Measurements from ENCODE around the gene TBX6. TPM values are rescaled to one million over a fixed set of nuclear protein-coding genes. Genes with fewer than 3 reads are reported as not detected.

Gene TBX6, protein sequence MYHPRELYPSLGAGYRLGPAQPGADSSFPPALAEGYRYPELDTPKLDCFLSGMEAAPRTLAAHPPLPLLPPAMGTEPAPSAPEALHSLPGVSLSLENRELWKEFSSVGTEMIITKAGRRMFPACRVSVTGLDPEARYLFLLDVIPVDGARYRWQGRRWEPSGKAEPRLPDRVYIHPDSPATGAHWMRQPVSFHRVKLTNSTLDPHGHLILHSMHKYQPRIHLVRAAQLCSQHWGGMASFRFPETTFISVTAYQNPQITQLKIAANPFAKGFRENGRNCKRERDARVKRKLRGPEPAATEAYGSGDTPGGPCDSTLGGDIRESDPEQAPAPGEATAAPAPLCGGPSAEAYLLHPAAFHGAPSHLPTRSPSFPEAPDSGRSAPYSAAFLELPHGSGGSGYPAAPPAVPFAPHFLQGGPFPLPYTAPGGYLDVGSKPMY
- total RNA-seq (2014; rRNA removed; shearing (Covaris generic); ENCODE audit: low replicate concordance), result 1.8 and 2.1 TPM in 2 replicates

DNA sequence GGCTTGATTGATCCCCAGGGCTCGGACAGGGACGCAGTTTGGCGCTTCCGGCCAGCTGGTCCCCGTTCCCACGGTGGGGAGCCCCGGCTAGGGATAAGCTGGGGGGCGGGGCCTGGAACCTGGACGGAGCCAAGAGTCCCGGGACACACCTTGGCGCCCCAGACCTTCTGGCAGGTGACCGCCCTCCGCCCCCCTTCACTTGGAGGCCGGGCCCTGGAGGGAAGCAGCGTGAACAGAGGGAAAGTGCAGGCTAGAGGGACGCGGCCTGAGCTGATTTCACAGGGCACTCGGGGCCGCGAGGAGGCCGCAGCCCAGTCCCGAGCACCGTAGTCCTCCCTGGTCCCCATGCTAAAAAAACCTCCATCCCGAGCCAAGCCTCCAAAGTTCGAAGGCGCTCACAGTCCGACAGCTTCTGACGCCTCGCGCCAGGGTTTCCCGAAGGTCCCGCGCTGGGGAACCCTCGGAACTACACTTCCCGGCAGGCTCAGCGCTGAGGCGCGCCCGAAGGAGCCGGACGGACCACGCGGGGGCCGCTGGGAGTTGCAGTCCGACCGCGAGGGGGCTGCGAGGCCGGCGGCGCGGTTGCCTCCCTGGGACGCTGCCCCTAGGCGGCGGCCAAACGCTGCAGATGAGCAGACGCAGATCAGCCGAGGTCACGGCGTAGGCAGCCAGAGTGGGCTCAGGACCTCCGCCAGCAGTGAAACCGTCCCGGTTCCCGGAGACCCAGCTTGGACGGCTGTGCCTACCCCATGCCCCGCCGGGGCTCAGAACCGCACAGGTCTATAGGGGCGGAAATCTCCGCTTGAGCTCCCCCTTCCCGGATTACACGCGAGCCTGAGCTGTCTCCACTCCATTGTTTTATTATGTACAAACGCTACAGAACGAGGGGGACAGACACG is at the start of gene TBX6:
Gene TBX6, minus strand, starts transcription at position 451 of the 899 bp plus-strand sequence. CDS start 731 bp downstream, outside the sequence.
- H3K36me3 ChIP-seq (ENCODE audit: insufficient read depth, low read length), result no peaks in the 10 kb centered on the region
- H3K4me1 ChIP-seq (ENCODE audit: low read length), result peaks cover 45% of the 10 kb centered on the region
- peak within 1 kb of the TSS; percentile 82 for H3K27ac ChIP-seq (ENCODE audit: low read length)
- no peaks in the 10 kb centered on the region for H4K20me1 ChIP-seq (ENCODE audit: insufficient read depth, low read depth, low read length)
- H3K79me2 ChIP-seq (ENCODE audit: low read length), result peaks cover 3% of the 10 kb centered on the region; the same call in 1 of the 2 replicates
- H3K9me2 ChIP-seq (replicated peaks; ENCODE audit: insufficient read depth, low read length), result no peaks in the 10 kb centered on the region
- peak within 1 kb of the TSS; percentile 84 for H2AFZ ChIP-seq (ENCODE audit: low read length)
- H3K9me3 ChIP-seq (ENCODE audit: low read length), result peaks cover under 1% of the 10 kb centered on the region; the same call in 1 of the 2 replicates
- peak; percentile 98 for DNase-seq
- peak within 1 kb of the TSS; percentile 91 for H3K4me2 ChIP-seq (ENCODE audit: low read depth, low read length, poor library complexity, severe bottlenecking)
- H3K4me3 ChIP-seq (ENCODE audit: low read length), result peak within 1 kb of the TSS; percentile 78
- H3K27me3 ChIP-seq (ENCODE audit: low read length), result no peaks in the 10 kb centered on the region
- H3K9ac ChIP-seq (ENCODE audit: low read length), result peak within 1 kb of the TSS; percentile 85

DNA sequence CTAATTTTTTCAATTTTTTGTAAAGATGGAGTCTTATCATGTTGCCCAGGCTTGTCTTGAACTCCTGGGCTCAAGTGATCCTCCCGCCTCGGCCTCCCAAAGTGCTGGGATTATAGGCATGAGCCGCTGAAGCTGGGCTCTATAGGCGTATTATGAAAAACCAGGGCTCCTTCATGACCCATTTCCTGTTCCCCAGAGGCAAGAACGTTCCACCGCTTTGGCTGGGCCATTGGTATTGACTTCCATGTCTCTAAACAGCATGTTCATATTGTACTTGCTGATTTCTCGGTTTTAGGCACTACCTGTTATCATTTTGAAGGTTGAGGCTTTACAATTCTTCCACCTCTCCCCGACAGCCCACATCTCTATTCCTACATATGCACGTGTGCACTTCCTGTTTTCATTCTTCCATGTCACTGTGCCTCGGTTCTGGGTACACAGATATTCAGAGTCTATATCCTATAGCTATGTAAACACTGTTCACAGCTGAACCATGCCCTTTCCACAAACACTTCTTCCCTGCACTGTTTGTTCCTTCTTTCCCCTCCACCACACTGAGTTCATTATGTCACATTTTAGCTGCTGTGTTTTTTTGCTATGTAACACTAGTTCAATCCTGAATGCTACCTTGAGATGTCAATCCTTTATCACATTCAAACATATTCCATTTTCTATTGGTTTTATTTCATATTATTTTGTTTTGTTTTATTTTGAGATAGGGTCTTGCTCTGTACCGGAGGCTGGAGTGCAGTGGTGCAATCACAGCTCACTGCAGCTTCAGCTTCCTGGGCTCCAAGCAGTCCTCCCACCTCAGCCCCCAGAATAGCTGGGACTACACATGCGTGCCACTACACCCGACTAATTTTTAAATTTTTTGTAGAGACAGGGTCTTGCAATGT is 48.1 kb upstream of the TBX6 start:
- H3K36me3 ChIP-seq (ENCODE audit: insufficient read depth, low read length), result no peaks in the 10 kb centered on the region
- DNase-seq, result no peak
- H3K27me3 ChIP-seq (ENCODE audit: low read length), result no peaks in the 10 kb centered on the region
- no peaks in the 10 kb centered on the region for H3K9me2 ChIP-seq (replicated peaks; ENCODE audit: insufficient read depth, low read length)
- no peak overlapping the region for H3K9ac ChIP-seq (ENCODE audit: low read length)
- H2AFZ ChIP-seq (ENCODE audit: low read length), result peak overlapping the region; percentile 74
- no peaks in the 10 kb centered on the region for H3K79me2 ChIP-seq (ENCODE audit: low read length)
- peak overlapping the region; percentile 11 for H3K4me2 ChIP-seq (ENCODE audit: low read depth, low read length, poor library complexity, severe bottlenecking)
- no peaks in the 10 kb centered on the region for H3K9me3 ChIP-seq (ENCODE audit: low read length)
- H4K20me1 ChIP-seq (ENCODE audit: insufficient read depth, low read depth, low read length), result no peaks in the 10 kb centered on the region
- peaks cover 5% of the 10 kb centered on the region for H3K4me1 ChIP-seq (ENCODE audit: low read length)
- H3K4me3 ChIP-seq (ENCODE audit: low read length), result no peak overlapping the region
- H3K27ac ChIP-seq (ENCODE audit: low read length), result no peak overlapping the region

DNA sequence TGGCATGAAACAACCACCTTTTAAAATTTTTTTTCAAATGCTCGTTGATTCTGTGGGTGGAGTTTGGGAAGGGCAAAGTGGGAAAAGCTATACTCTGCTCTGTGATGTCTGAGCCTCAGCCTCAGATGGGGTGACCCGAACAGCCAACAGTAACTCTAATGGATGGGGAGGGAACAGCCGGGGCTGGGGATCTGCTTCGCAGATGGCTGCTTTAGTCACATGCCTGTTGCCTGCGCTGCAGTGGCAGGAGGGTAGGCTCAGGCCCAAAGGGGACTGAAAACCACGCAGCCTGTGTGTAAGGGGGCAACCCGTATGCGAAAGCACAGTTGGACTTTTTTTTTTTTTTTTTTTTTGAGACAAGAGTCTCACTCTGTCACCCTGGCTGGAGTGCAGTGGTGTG is 46.2 kb upstream of the TBX6 start:
- Histone ChIP-seq H2AFZ (ENCODE audit: low read length) (no peak overlapping the region), H3K27ac (ENCODE audit: low read length) (no peak overlapping the region), H3K9me2 (replicated peaks; ENCODE audit: insufficient read depth, low read length) (no peaks in the 10 kb centered on the region), H3K27me3 (ENCODE audit: low read length) (no peaks in the 10 kb centered on the region), H3K36me3 (ENCODE audit: insufficient read depth, low read length) (no peaks in the 10 kb centered on the region), H3K4me2 (ENCODE audit: low read depth, low read length, poor library complexity, severe bottlenecking) (no peak overlapping the region), H3K9ac (ENCODE audit: low read length) (no peak overlapping the region), H3K4me3 (ENCODE audit: low read length) (no peak overlapping the region), H3K79me2 (ENCODE audit: low read length) (no peaks in the 10 kb centered on the region), H3K4me1 (ENCODE audit: low read length) (peaks cover 5% of the 10 kb centered on the region), H3K9me3 (ENCODE audit: low read length) (no peaks in the 10 kb centered on the region), H4K20me1 (ENCODE audit: insufficient read depth, low read depth, low read length) (no peaks in the 10 kb centered on the region)
- DNase-seq, result no peak

DNA sequence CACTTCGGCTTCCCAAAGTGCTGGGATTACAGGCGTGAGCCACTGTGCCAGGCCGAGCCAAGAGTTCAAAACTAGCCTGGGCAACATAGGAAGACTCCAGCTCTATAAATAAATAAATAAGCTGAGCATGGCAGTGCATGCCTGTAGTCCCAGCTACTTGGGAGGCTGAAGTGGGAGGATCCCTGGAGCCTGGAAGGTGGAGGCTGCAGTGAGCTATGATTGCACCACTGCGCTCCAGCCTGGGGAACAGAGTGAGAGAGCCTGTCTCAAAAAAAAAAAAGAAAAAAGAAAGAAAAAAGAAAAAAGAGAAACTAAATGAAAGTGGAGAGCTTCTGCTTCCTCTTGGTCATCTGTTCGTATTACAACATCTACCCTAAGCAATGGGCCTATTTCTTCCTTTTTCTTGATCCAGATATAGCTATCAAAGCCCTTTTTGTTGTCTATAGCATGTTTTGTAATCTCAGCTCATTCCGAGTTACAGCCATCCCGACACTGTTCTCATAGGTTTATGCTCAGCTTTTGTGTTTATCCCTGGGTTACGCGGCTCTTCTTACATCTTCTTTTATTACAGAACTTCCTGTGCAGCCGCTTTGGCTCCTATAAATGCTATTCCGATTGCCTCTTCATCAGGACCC is 45.4 kb upstream of the TBX6 start:
- H3K36me3 ChIP-seq (ENCODE audit: insufficient read depth, low read length), result no peaks in the 10 kb centered on the region
- DNase-seq, result no peak
- no peak overlapping the region for H2AFZ ChIP-seq (ENCODE audit: low read length)
- peaks cover 5% of the 10 kb centered on the region for H3K4me1 ChIP-seq (ENCODE audit: low read length)
- H3K9ac ChIP-seq (ENCODE audit: low read length), result no peak overlapping the region
- no peaks in the 10 kb centered on the region for H4K20me1 ChIP-seq (ENCODE audit: insufficient read depth, low read depth, low read length)
- no peaks in the 10 kb centered on the region for H3K9me2 ChIP-seq (replicated peaks; ENCODE audit: insufficient read depth, low read length)
- H3K4me2 ChIP-seq (ENCODE audit: low read depth, low read length, poor library complexity, severe bottlenecking), result no peak overlapping the region
- H3K79me2 ChIP-seq (ENCODE audit: low read length), result no peaks in the 10 kb centered on the region
- H3K27me3 ChIP-seq (ENCODE audit: low read length), result no peaks in the 10 kb centered on the region
- no peak overlapping the region for H3K4me3 ChIP-seq (ENCODE audit: low read length)
- H3K9me3 ChIP-seq (ENCODE audit: low read length), result no peaks in the 10 kb centered on the region
- no peak overlapping the region for H3K27ac ChIP-seq (ENCODE audit: low read length)

DNA sequence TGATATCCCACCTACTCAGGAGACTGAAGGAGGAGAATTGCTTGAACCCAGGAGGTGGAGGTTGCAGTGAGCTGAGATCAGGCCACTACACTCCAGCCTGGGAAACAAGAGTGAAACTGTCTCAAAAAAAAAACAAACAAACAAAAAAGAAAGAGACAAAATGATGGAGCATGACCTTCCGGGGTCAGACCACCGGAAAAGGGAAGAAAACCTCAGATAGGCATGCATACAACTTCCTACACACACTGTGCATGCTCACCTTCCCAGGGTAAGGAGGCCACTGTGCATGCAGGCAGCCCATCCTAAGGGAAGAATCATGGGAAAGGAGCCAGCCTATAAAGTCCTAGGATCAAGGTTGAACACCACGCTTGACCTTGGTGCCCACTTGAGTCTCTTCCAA is 40.9 kb upstream of the TBX6 start:
- no peaks in the 10 kb centered on the region for H3K4me1 ChIP-seq (ENCODE audit: low read length)
- H3K27ac ChIP-seq (ENCODE audit: low read length), result no peak overlapping the region
- H3K9me2 ChIP-seq (replicated peaks; ENCODE audit: insufficient read depth, low read length), result no peaks in the 10 kb centered on the region
- H3K27me3 ChIP-seq (ENCODE audit: low read length), result no peaks in the 10 kb centered on the region
- H3K9ac ChIP-seq (ENCODE audit: low read length), result no peak overlapping the region
- no peaks in the 10 kb centered on the region for H3K79me2 ChIP-seq (ENCODE audit: low read length)
- no peak overlapping the region for H3K4me2 ChIP-seq (ENCODE audit: low read depth, low read length, poor library complexity, severe bottlenecking)
- H3K4me3 ChIP-seq (ENCODE audit: low read length), result no peak overlapping the region
- no peaks in the 10 kb centered on the region for H3K36me3 ChIP-seq (ENCODE audit: insufficient read depth, low read length)
- no peaks in the 10 kb centered on the region for H4K20me1 ChIP-seq (ENCODE audit: insufficient read depth, low read depth, low read length)
- H3K9me3 ChIP-seq (ENCODE audit: low read length), result no peaks in the 10 kb centered on the region
- H2AFZ ChIP-seq (ENCODE audit: low read length), result no peak overlapping the region
- no peak for DNase-seq

DNA sequence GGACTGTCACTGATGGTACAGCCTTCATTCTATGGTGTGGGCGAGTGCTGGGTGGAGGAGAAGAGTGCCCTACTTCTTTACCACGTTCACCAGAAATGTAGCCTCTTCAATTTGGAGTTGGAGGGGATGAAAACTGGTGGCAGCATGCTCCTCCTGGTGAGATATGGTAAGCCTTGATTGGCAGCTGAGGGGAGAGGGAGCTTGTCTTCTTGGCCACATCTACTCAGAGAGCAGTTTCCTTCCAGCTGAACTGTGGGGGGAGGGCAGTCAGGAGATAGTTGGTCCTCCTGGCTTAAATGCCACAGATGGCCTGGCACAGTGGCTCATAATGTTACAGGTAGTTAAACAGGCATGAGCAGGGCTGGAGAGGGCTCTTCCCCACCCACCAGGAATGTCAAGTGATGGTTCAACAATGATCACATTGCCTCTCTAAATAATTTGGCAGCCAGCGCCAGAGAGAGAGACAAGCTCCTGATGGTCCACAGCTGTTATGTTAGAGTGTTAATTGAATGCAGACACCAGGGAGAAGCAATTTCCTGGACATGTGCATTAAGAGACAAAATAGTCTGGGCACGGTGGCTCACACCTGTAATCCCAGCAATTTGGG is 40.2 kb upstream of the TBX6 start:
- no peaks in the 10 kb centered on the region for H3K9me2 ChIP-seq (replicated peaks; ENCODE audit: insufficient read depth, low read length)
- H2AFZ ChIP-seq (ENCODE audit: low read length), result no peak overlapping the region
- no peaks in the 10 kb centered on the region for H3K9me3 ChIP-seq (ENCODE audit: low read length)
- H3K27me3 ChIP-seq (ENCODE audit: low read length), result no peaks in the 10 kb centered on the region
- H3K4me3 ChIP-seq (ENCODE audit: low read length), result no peak overlapping the region
- H3K79me2 ChIP-seq (ENCODE audit: low read length), result no peaks in the 10 kb centered on the region
- H3K27ac ChIP-seq (ENCODE audit: low read length), result no peak overlapping the region
- H3K4me2 ChIP-seq (ENCODE audit: low read depth, low read length, poor library complexity, severe bottlenecking), result no peak overlapping the region
- no peak overlapping the region for H3K9ac ChIP-seq (ENCODE audit: low read length)
- no peak for DNase-seq
- H4K20me1 ChIP-seq (ENCODE audit: insufficient read depth, low read depth, low read length), result no peaks in the 10 kb centered on the region
- H3K4me1 ChIP-seq (ENCODE audit: low read length), result no peaks in the 10 kb centered on the region
- no peaks in the 10 kb centered on the region for H3K36me3 ChIP-seq (ENCODE audit: insufficient read depth, low read length)

DNA sequence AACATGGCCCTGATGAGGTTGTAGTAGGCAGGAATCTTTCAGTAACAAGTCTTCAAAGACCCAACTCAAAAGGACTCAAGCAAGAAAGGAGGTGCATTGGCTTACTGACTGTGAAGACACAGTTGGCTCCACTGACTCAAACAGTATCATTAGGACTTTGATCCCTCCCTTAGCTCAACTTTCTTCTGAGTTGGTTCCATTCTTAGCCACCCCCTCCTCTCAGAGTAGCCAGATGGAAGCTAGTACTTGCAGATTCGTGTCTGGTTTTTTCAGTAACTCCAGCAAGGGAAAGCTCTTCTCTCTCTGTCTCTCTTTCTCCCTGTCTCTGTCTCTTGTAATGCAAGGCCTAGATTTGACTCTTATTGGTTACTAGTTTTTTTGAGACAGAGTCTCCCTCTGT is 36.3 kb upstream of the TBX6 start:
- no peak overlapping the region for H3K27ac ChIP-seq (ENCODE audit: low read length)
- no peak overlapping the region for H2AFZ ChIP-seq (ENCODE audit: low read length)
- no peaks in the 10 kb centered on the region for H3K9me2 ChIP-seq (replicated peaks; ENCODE audit: insufficient read depth, low read length)
- no peak overlapping the region for H3K9ac ChIP-seq (ENCODE audit: low read length)
- H3K27me3 ChIP-seq (ENCODE audit: low read length), result no peaks in the 10 kb centered on the region
- H3K79me2 ChIP-seq (ENCODE audit: low read length), result no peaks in the 10 kb centered on the region
- DNase-seq, result no peak
- H3K4me1 ChIP-seq (ENCODE audit: low read length), result peaks cover 6% of the 10 kb centered on the region
- no peaks in the 10 kb centered on the region for H4K20me1 ChIP-seq (ENCODE audit: insufficient read depth, low read depth, low read length)
- no peak overlapping the region for H3K4me3 ChIP-seq (ENCODE audit: low read length)
- H3K4me2 ChIP-seq (ENCODE audit: low read depth, low read length, poor library complexity, severe bottlenecking), result no peak overlapping the region
- no peaks in the 10 kb centered on the region for H3K9me3 ChIP-seq (ENCODE audit: low read length)
- no peaks in the 10 kb centered on the region for H3K36me3 ChIP-seq (ENCODE audit: insufficient read depth, low read length)
